C4-2B (cell line): ENCODE data around the gene KCNE1.

ENCODE experiments used
- CTCF ChIP-seq: fragments of 450-650 bp; conservative IDR thresholded peaks from 2 replicates; pipeline ENCODE4 v1.5.1; 2017; ENCODE audit warnings: mild to moderate bottlenecking
- ZFX ChIP-seq: fragments of 450-650 bp; IDR thresholded peaks from 2 replicates; pipeline ENCODE4 v1.6.1; 2017

GRCh38 chr21:34499116-34499515, 12.9 kb downstream of the KCNE1 start:
- TF ChIP-seq CTCF (no peak), ZFX (no peak)
